ENCODE results near the gene NMNAT2.
"Not testable (repeated sequence)": the region's sequence is repeated elsewhere in the genome, so short reads cannot be mapped to it uniquely, and the experiment has no call there.

NMNAT2 gene

GRCh38 chr1:183416850-183417771 lies 1.1 kb downstream of the NMNAT2 start:
- peak; percentile 25 for DNase-seq

DNA sequence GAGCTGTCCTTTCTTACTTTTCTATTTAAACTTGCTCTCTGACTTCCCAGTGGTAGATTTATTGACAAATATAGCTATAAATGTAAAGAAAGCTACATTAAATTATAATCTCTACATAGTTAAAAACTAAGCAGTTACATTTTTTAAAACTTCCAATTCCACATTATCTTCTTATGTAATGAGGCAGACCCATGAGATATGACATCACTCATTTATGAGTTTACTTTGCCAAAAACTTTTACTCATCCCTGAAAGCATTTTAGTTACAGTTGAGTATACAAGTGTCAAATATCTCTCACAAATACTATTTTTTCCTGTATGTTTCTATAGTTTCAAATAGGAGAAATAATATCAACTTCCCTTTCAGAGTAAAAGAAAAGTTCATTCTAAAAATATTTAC lies 3.8 kb downstream of the NMNAT2 start:
- no peak for DNase-seq

DNA sequence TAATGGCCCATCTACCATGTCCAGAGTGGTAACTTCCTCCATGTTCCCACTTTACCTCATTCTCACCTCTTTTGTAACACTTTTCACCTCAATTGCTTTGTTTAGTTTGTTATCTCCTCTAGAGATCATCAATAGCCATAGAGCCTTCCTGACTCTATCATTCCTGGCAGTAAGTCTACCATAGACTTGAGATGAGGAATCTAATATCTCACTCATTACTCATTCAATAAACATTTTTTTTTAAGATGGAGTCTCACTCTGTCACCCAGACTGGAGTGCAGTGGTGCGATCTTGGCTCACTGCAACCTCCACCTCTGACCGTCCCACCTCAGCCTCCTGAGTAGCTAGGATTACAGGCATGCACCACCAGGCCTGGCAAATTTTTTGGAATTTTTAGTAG lies 7.1 kb downstream of the NMNAT2 start:
- DNase-seq, result no peak

- no peak for DNase-seq
These were observed 10.2 kb downstream of the NMNAT2 start for GRCh38 chr1:183407961-183408360.

DNA sequence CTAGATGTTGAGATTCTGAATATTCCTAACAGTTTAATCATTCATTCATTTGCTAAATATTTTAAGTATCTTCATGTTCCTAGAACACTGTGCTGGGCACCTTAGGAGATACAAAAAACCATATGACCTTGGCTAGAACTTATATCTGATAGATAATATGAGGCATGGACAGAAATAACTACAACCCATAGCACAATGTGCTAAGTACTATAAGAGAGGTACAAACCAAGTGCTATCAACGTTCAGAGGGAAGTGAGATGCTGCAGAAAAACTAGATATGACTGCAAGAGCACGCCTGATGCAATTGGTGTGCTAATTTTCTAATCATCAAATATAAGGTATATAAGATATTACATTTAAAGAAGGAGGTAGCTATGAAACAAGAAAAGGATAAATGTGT lies 10.7 kb downstream of the NMNAT2 start:
- DNase-seq, result no peak

- no peak for DNase-seq
These were observed 13.7 kb downstream of the NMNAT2 start for GRCh38 chr1:183404476-183404875.

GRCh38 chr1:183403498-183403897 lies 14.7 kb downstream of the NMNAT2 start:
- DNase-seq, result no peak

DNA sequence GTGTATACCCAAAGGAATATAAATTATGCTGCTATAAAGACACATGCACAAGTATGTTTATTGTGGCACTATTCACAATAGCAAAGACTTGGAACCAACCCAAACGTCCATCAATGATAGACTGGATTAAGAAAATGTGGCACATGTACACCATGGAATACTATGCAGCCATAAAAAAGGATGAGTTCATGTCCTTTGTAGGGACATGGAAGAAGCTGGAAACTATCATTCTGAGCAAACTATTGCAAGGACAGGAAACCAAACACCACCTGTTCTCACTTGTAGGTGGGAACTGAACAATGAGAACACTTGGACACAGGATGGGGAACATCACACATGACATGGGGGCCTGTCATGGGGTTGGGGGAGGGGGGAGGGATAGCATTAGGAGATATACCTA lies 16.6 kb downstream of the NMNAT2 start:
- DNase-seq, result not testable (repeated sequence)

DNA sequence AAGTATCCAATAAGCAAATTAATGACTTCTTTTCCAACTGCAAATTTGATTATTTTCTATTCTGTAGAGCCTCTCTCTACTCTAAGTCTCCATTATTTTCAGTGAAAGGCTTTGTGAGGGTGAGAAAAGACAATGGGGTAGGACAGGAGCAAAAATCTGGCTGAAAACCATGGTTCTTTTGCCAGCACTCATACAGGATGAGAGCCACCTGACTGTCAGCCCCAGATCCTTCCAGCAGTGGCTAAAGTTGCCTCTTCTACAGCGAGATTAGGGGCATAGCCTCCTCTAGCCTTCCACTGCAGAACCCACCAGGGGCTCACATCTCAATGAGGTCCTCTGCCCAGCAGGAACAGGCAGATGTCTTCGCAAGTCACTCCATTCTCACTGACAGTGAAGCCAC lies 23.7 kb downstream of the NMNAT2 start:
- DNase-seq, result no peak

DNA sequence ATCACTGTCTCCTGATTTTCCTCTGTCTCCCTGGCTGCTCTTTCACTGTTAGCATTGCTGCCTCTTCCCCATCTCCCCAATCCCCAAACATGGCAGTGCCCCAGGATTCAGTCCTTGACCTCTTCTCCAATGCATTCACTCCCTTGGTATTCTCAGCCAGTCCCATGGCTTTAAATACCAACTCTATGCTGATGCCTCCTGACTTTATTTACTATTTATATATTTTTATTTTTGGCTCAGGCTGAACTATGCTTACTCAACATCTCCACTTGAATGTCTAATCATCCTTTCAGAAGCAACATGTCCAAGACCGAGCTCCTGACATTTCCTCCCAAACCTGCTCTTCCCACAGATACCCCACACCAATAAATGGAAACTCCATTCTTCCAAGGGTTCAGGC lies 26.3 kb downstream of the NMNAT2 start:
- DNase-seq, result no peak

DNA sequence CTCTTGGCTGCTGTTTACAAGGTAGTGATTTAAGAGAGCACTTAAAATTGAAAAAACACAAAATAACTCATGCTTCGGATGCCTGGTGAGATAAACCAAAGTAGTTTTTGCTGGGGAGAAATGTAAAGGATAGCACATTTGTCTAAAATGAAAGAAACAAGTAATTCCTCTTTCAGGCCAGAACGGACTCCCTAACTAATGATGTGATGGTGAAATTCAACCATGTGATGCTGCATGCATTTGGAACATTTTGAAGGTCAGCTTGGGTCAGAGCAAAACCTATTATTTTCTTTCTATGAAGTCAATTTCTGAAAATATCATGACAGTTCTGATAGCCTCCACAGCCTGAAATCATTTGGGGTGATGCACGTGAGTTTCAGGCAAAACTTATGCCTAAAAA lies 27.6 kb downstream of the NMNAT2 start:
- DNase-seq, result peak; percentile 57

GRCh38 chr1:183388735-183389134 lies 29.4 kb downstream of the NMNAT2 start:
- DNase-seq, result no peak

DNA sequence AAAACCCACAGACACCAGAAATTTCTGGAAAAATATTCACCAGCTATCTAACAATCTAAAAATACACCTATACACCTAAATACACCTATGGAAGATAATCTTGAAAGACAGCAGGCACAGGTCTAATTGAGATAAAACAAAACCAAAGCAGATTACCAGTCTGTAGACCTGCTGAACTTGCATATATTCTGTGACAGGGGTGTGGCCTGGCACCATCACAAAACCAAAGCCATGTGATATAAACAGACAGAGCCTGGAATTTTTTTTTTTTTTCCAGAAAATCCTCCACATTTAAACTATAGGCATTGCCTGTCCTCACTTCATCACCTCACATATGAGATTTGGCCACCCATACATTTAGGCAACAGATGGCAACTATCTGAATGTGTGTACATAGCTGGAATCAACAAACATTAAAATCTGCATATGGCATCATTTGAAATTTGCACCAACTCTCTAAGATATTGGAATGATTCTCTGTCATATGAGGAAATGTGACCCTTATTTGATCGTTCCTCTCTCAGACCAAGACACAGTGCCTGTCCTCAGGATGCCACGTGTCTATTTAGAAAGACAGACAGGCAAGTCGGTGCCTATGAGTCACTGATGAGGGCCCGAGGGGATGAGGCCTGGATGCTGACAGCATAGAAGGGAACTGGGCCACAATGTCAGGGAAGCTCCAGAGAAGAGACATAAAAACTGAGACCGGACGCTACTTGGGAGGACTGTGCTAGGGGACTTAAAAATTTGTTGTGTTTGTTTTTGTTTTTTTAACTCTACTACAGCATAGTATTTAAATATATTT lies 32.6 kb downstream of the NMNAT2 start:
- no peak for DNase-seq

DNA sequence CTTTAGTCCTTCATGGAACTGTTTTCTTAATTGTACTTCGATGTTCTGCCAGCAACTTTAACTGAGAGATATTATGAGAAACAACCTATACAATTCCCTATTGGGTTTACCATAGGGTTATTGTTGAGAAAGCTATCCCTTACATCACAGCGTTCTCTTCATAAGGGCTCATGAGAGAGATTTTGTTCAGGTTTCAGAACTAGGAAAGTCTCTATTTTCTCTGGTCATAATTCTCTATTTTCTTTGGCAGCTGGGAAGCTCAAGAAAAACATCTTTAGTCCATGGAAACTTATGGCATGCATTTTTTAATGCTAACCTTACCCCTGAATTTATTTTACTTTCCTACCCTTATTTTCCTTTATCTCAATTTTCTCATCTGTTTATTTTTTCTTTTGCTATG lies 38.2 kb downstream of the NMNAT2 start:
- no peak for DNase-seq

DNA sequence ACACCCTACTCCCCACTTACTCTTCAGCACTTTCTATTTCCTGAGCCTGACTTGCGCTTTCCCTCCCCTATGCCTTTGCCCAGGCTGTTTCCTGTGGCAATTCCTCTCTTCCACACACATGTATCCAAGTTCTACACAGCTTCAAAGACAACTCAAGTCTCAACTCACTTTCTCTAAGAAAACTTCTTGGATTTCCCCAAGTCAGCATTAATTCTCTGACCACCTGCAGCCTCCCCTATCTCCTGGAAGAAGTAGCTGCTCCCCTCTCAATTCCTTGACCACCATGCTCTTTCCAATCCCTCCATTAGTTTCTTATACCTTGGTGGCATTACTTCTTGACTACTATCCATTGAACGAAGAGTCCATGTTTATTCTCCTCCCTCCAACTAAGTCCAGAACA lies 42.8 kb downstream of the NMNAT2 start:
- DNase-seq, result no peak

DNA sequence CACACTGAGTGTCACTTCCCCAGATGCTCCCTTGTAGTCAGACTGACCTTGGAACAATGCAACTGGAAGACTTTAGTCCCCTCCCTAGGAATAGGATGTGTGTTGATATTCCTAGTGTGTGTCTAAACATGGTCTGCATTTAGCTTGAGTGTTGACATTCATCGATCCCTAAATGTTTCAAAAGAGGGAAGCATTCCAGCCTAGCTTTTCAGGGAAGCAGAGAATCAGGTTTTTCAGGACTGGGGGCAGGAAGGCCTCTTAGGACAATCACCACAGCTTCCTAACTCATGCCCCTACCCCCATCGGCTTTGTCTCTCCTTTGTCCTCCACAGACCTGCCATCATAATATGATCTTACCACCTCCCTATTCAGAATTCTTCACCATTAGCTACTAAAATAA lies 43.4 kb downstream of the NMNAT2 start:
- no peak for DNase-seq

- DNase-seq, result no peak
These were observed 45.5 kb downstream of the NMNAT2 start for GRCh38 chr1:183372586-183373230.

GRCh38 chr1:183370399-183371058 lies 47.7 kb downstream of the NMNAT2 start:
- DNase-seq, result no peak

DNA sequence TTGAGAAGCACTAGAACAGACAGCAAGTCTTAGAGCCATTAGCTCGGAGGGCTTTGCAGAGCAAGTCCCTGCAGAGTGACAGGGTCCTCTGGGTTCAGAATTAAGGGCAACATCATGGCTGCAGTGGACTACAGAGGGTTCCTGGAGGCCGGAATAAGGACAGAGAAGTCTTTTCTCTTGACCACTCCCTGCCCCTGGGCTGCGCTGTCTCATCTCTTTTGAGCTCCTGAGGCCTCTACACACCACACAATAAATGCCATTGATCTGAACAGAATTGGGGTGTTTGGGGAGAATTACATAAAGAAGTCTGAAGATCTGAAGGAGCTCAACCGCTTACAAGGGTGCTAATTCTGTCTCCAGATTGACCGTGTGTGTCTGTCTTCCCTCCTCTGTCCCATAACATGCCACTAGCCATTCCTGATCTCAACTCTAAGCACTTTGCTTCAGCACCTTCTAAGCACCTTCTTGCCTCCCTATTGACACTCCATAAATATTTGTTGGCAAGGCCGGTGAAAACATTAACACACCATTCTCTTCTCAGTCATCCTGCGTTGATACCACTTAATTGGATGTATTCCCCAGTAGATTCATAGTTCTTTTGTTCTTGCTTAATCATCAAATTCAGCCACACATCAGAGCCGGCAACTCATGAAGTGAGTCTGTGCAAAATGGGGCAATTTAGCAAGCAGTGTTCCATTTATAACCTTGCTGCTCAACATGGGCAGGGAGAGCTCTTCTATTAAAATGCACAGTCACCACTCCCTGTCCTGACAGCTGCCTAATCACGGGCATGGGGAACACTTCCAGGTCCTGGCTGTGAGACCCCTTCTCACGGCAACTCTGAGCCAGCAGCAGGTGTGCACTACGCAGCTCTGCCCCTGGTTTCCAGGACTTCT lies 49.7 kb downstream of the NMNAT2 start:
- no peak for DNase-seq

GRCh38 chr1:183366116-183366515 lies 52.1 kb downstream of the NMNAT2 start:
- DNase-seq, result no peak

GRCh38 chr1:183365676-183366075 lies 52.5 kb downstream of the NMNAT2 start:
- DNase-seq, result no peak

GRCh38 chr1:183365093-183365492 lies 53.1 kb downstream of the NMNAT2 start:
- no peak for DNase-seq
